Measurements from ENCODE around the gene NUTM2E.
A peak's percentile ranks its signal among the peaks of the same experiment; 100 is the strongest.
"Not testable (repeated sequence)": the region's sequence is repeated elsewhere in the genome, so short reads cannot be mapped to it uniquely, and the experiment has no call there.

NUTM2E gene

GRCh38 chr10:79811895-79812294, 14.6 kb upstream of the NUTM2E start:
- not testable (repeated sequence) for H3K36me3 ChIP-seq (ENCODE audit: control insufficient read depth in 2 of 2, insufficient read depth in 2 of 2, low read length in 2 of 2); H3K4me1 ChIP-seq (ENCODE audit: control insufficient read depth in 2 of 2, insufficient read depth in 2 of 2, low read length in 2 of 2); H3K27me3 ChIP-seq (ENCODE audit: control insufficient read depth in 2 of 2, insufficient read depth in 2 of 2, low read length in 2 of 2); H3K27ac ChIP-seq (ENCODE audit: low read depth in 2 of 2, low read length in 2 of 2); H3K9ac ChIP-seq (ENCODE audit: low read depth in 1 of 2, low read length in 2 of 2); H3K4me3 ChIP-seq (ENCODE audit: low read length in 2 of 2); H3K9me3 ChIP-seq (ENCODE audit: control insufficient read depth in 2 of 2, low read length in 2 of 2)

GRCh38 chr10:79816290-79816689, 10.2 kb upstream of the NUTM2E start:
- H3K36me3 ChIP-seq (ENCODE audit: control insufficient read depth in 2 of 2, insufficient read depth in 2 of 2, low read length in 2 of 2); H3K27ac ChIP-seq (ENCODE audit: low read depth in 2 of 2, low read length in 2 of 2); H3K27me3 ChIP-seq (ENCODE audit: control insufficient read depth in 2 of 2, insufficient read depth in 2 of 2, low read length in 2 of 2); H3K4me1 ChIP-seq (ENCODE audit: control insufficient read depth in 2 of 2, insufficient read depth in 2 of 2, low read length in 2 of 2); H3K9ac ChIP-seq (ENCODE audit: low read depth in 1 of 2, low read length in 2 of 2); H3K4me3 ChIP-seq (ENCODE audit: low read length in 2 of 2); H3K9me3 ChIP-seq (ENCODE audit: control insufficient read depth in 2 of 2, low read length in 2 of 2): not testable (repeated sequence)

GRCh38 chr10:79823387-79823786, 3.2 kb upstream of the NUTM2E start:
- not testable (repeated sequence) for H3K9ac ChIP-seq (ENCODE audit: low read depth in 1 of 2, low read length in 2 of 2); H3K9me3 ChIP-seq (ENCODE audit: control insufficient read depth in 2 of 2, low read length in 2 of 2); H3K4me1 ChIP-seq (ENCODE audit: control insufficient read depth in 2 of 2, insufficient read depth in 2 of 2, low read length in 2 of 2); H3K27ac ChIP-seq (ENCODE audit: low read depth in 2 of 2, low read length in 2 of 2); H3K27me3 ChIP-seq (ENCODE audit: control insufficient read depth in 2 of 2, insufficient read depth in 2 of 2, low read length in 2 of 2); H3K36me3 ChIP-seq (ENCODE audit: control insufficient read depth in 2 of 2, insufficient read depth in 2 of 2, low read length in 2 of 2); H3K4me3 ChIP-seq (ENCODE audit: low read length in 2 of 2)

GRCh38 chr10:79825587-79826011, 940 bp upstream of the NUTM2E start:
- peak overlapping the region; percentile 78 to 80 for H3K27ac ChIP-seq (ENCODE audit: low read depth in 2 of 2, low read length in 2 of 2)
- H3K4me3 ChIP-seq (ENCODE audit: low read length in 2 of 2), result peak overlapping the region in 1 of 2 donors; percentile 35
- not testable (repeated sequence) for H3K36me3 ChIP-seq (ENCODE audit: control insufficient read depth in 2 of 2, insufficient read depth in 2 of 2, low read length in 2 of 2); H3K9me3 ChIP-seq (ENCODE audit: control insufficient read depth in 2 of 2, low read length in 2 of 2); H3K4me1 ChIP-seq (ENCODE audit: control insufficient read depth in 2 of 2, insufficient read depth in 2 of 2, low read length in 2 of 2); H3K9ac ChIP-seq (ENCODE audit: low read depth in 1 of 2, low read length in 2 of 2); H3K27me3 ChIP-seq (ENCODE audit: control insufficient read depth in 2 of 2, insufficient read depth in 2 of 2, low read length in 2 of 2)

- peak overlapping the region; percentile 78 to 80 for H3K27ac ChIP-seq (ENCODE audit: low read depth in 2 of 2, low read length in 2 of 2)
- H3K4me3 ChIP-seq (ENCODE audit: low read length in 2 of 2), result peak overlapping the region; percentile 39 to 44
Measured at GRCh38 chr10:79826131-79826495, 426 bp upstream of the NUTM2E start.

GRCh38 chr10:79833833-79834232, 7.3 kb downstream of the NUTM2E start:
- not testable (repeated sequence) for H3K27me3 ChIP-seq (ENCODE audit: control insufficient read depth in 2 of 2, insufficient read depth in 2 of 2, low read length in 2 of 2)

More at GRCh38 chr10:79826131-79826495, 426 bp upstream of the NUTM2E start:
- peak overlapping the region in 1 of 2 donors; percentile 62 for H3K9ac ChIP-seq (ENCODE audit: low read depth in 1 of 2, low read length in 2 of 2)
- not testable (repeated sequence) for H3K27me3 ChIP-seq (ENCODE audit: control insufficient read depth in 2 of 2, insufficient read depth in 2 of 2, low read length in 2 of 2); H3K36me3 ChIP-seq (ENCODE audit: control insufficient read depth in 2 of 2, insufficient read depth in 2 of 2, low read length in 2 of 2); H3K4me1 ChIP-seq (ENCODE audit: control insufficient read depth in 2 of 2, insufficient read depth in 2 of 2, low read length in 2 of 2); H3K9me3 ChIP-seq (ENCODE audit: control insufficient read depth in 2 of 2, low read length in 2 of 2)

GRCh38 chr10:79835891-79836290, 9.4 kb downstream of the NUTM2E start:
- not testable (repeated sequence) for H3K27ac ChIP-seq (ENCODE audit: low read depth in 2 of 2, low read length in 2 of 2); H3K36me3 ChIP-seq (ENCODE audit: control insufficient read depth in 2 of 2, insufficient read depth in 2 of 2, low read length in 2 of 2); H3K4me1 ChIP-seq (ENCODE audit: control insufficient read depth in 2 of 2, insufficient read depth in 2 of 2, low read length in 2 of 2); H3K4me3 ChIP-seq (ENCODE audit: low read length in 2 of 2); H3K9ac ChIP-seq (ENCODE audit: low read depth in 1 of 2, low read length in 2 of 2); H3K9me3 ChIP-seq (ENCODE audit: control insufficient read depth in 2 of 2, low read length in 2 of 2); H3K27me3 ChIP-seq (ENCODE audit: control insufficient read depth in 2 of 2, insufficient read depth in 2 of 2, low read length in 2 of 2)

More at GRCh38 chr10:79833833-79834232, 7.3 kb downstream of the NUTM2E start:
- not testable (repeated sequence) for H3K4me3 ChIP-seq (ENCODE audit: low read length in 2 of 2); H3K36me3 ChIP-seq (ENCODE audit: control insufficient read depth in 2 of 2, insufficient read depth in 2 of 2, low read length in 2 of 2); H3K9me3 ChIP-seq (ENCODE audit: control insufficient read depth in 2 of 2, low read length in 2 of 2); H3K9ac ChIP-seq (ENCODE audit: low read depth in 1 of 2, low read length in 2 of 2); H3K27ac ChIP-seq (ENCODE audit: low read depth in 2 of 2, low read length in 2 of 2); H3K4me1 ChIP-seq (ENCODE audit: control insufficient read depth in 2 of 2, insufficient read depth in 2 of 2, low read length in 2 of 2)

GRCh38 chr10:79836891-79837290, 10.4 kb downstream of the NUTM2E start:
- H3K27ac ChIP-seq (ENCODE audit: low read depth in 2 of 2, low read length in 2 of 2); H3K9ac ChIP-seq (ENCODE audit: low read depth in 1 of 2, low read length in 2 of 2); H3K36me3 ChIP-seq (ENCODE audit: control insufficient read depth in 2 of 2, insufficient read depth in 2 of 2, low read length in 2 of 2); H3K9me3 ChIP-seq (ENCODE audit: control insufficient read depth in 2 of 2, low read length in 2 of 2); H3K4me3 ChIP-seq (ENCODE audit: low read length in 2 of 2); H3K27me3 ChIP-seq (ENCODE audit: control insufficient read depth in 2 of 2, insufficient read depth in 2 of 2, low read length in 2 of 2); H3K4me1 ChIP-seq (ENCODE audit: control insufficient read depth in 2 of 2, insufficient read depth in 2 of 2, low read length in 2 of 2): not testable (repeated sequence)

GRCh38 chr10:79838441-79838840, 11.9 kb downstream of the NUTM2E start:
- H3K27me3 ChIP-seq (ENCODE audit: control insufficient read depth in 2 of 2, insufficient read depth in 2 of 2, low read length in 2 of 2); H3K36me3 ChIP-seq (ENCODE audit: control insufficient read depth in 2 of 2, insufficient read depth in 2 of 2, low read length in 2 of 2); H3K9ac ChIP-seq (ENCODE audit: low read depth in 1 of 2, low read length in 2 of 2); H3K4me1 ChIP-seq (ENCODE audit: control insufficient read depth in 2 of 2, insufficient read depth in 2 of 2, low read length in 2 of 2); H3K4me3 ChIP-seq (ENCODE audit: low read length in 2 of 2); H3K9me3 ChIP-seq (ENCODE audit: control insufficient read depth in 2 of 2, low read length in 2 of 2); H3K27ac ChIP-seq (ENCODE audit: low read depth in 2 of 2, low read length in 2 of 2): not testable (repeated sequence)

GRCh38 chr10:79853191-79853854, 26.8 kb downstream of the NUTM2E start:
- not testable (repeated sequence) for H3K4me1 ChIP-seq (ENCODE audit: control insufficient read depth in 2 of 2, insufficient read depth in 2 of 2, low read length in 2 of 2); H3K27me3 ChIP-seq (ENCODE audit: control insufficient read depth in 2 of 2, insufficient read depth in 2 of 2, low read length in 2 of 2); H3K9me3 ChIP-seq (ENCODE audit: control insufficient read depth in 2 of 2, low read length in 2 of 2); H3K9ac ChIP-seq (ENCODE audit: low read depth in 1 of 2, low read length in 2 of 2); H3K4me3 ChIP-seq (ENCODE audit: low read length in 2 of 2); H3K36me3 ChIP-seq (ENCODE audit: control insufficient read depth in 2 of 2, insufficient read depth in 2 of 2, low read length in 2 of 2); H3K27ac ChIP-seq (ENCODE audit: low read depth in 2 of 2, low read length in 2 of 2)

GRCh38 chr10:79862269-79862668, 35.7 kb downstream of the NUTM2E start:
- not testable (repeated sequence) for H3K9me3 ChIP-seq (ENCODE audit: control insufficient read depth in 2 of 2, low read length in 2 of 2); H3K36me3 ChIP-seq (ENCODE audit: control insufficient read depth in 2 of 2, insufficient read depth in 2 of 2, low read length in 2 of 2); H3K27ac ChIP-seq (ENCODE audit: low read depth in 2 of 2, low read length in 2 of 2); H3K4me3 ChIP-seq (ENCODE audit: low read length in 2 of 2); H3K27me3 ChIP-seq (ENCODE audit: control insufficient read depth in 2 of 2, insufficient read depth in 2 of 2, low read length in 2 of 2); H3K9ac ChIP-seq (ENCODE audit: low read depth in 1 of 2, low read length in 2 of 2); H3K4me1 ChIP-seq (ENCODE audit: control insufficient read depth in 2 of 2, insufficient read depth in 2 of 2, low read length in 2 of 2)
